CD4-positive, CD25-positive, alpha-beta regulatory T cell (primary cell): ENCODE data around the gene ANKIB1. TPM values are rescaled to one million over a fixed set of nuclear protein-coding genes. Genes with fewer than 3 reads are reported as not detected.

Experiments used
- ATAC-seq, 2 donors: fragments of 150-1000 bp; cut with Tn5 transposase; one replicate each; pipeline ENCODE4 v1.10.0; 2021; ENCODE audit warnings: low read depth in 2 of 2, moderate number of reproducible peaks in 2 of 2, moderate library complexity in 1 of 2
- DNase-seq, 3 donors: peaks; one replicate each; pipeline versions ENCODE4 v3.0.0 to v3.0.0-alpha.2; 2012 to 2022; ENCODE audit warnings: mixed read lengths in 1 of 3
- H3K27ac ChIP-seq: one replicate; pipeline ENCODE4 v1.7.0; 2013; ENCODE audit warnings: mild to moderate bottlenecking, low read length; ENCODE audit not compliant: insufficient read depth, poor library complexity, severe bottlenecking
- H3K27me3 ChIP-seq: one replicate; pipeline ENCODE4 v1.7.0; 2013; ENCODE audit warnings: low read length; ENCODE audit not compliant: control insufficient read depth, insufficient read depth
- H3K36me3 ChIP-seq: one replicate; pipeline ENCODE4 v1.7.0; 2013; ENCODE audit warnings: mild to moderate bottlenecking, low read length, moderate library complexity; ENCODE audit not compliant: control insufficient read depth, insufficient read depth
- H3K4me1 ChIP-seq: 2 replicates; pipeline ENCODE4 v1.7.0; 2013; ENCODE audit warnings: mild to moderate bottlenecking, low read length; ENCODE audit not compliant: insufficient read depth, control insufficient read depth, poor library complexity, severe bottlenecking
- H3K4me3 ChIP-seq: one replicate; pipeline ENCODE4 v1.7.0; 2013; ENCODE audit warnings: low read depth, mild to moderate bottlenecking, low read length, moderate library complexity
- H3K9me3 ChIP-seq, 2 experiments: 1 replicate in 1 of 2; 2 replicates in 1 of 2; pipeline ENCODE4 v1.7.0; 2013; ENCODE audit warnings: low read length in 2 of 2, mild to moderate bottlenecking in 1 of 2, moderate library complexity in 1 of 2; ENCODE audit not compliant: control insufficient read depth in 2 of 2
- H3K27ac Mint-ChIP-seq, 3 donors: one replicate each; pipeline ENCODE4 v1.8.0; 2020 to 2022; ENCODE audit warnings: mild to moderate bottlenecking in 3 of 3, mixed read lengths in 3 of 3, moderate library complexity in 2 of 3
- H3K27me3 Mint-ChIP-seq: one replicate; pipeline ENCODE4 v1.8.0; 2022; ENCODE audit warnings: mild to moderate bottlenecking, mixed read lengths
- H3K36me3 Mint-ChIP-seq: one replicate; pipeline ENCODE4 v1.8.0; 2020; ENCODE audit warnings: mixed read lengths
- H3K4me1 Mint-ChIP-seq, 4 donors: one replicate each; pipeline ENCODE4 v1.8.0; 2020 to 2022; ENCODE audit warnings: mixed read lengths in 4 of 4, mild to moderate bottlenecking in 1 of 4
- H3K4me3 Mint-ChIP-seq, 4 donors: one replicate each; pipeline ENCODE4 v1.8.0; 2020 to 2022; ENCODE audit warnings: mild to moderate bottlenecking in 4 of 4, mixed read lengths in 4 of 4, moderate library complexity in 3 of 4
- H3K9me3 Mint-ChIP-seq, 7 donors: one replicate each; pipeline ENCODE4 v1.8.0; 2020 to 2022; ENCODE audit warnings: mixed read lengths in 7 of 7, mild to moderate bottlenecking in 3 of 7, moderate library complexity in 2 of 7
- polyA plus RNA-seq, 4 donors: library from polyadenylated mRNA; unstranded; fragments of 300-500 nt; fragmentation: Illumina TruSeq; gene quantifications; one replicate each; pipeline ENCODE4 v1.2.3, GENCODE V29; 2021
- total RNA-seq: library from RNA; stranded (reverse); gene quantifications from one replicate; pipeline ENCODE4 v1.2.3, GENCODE V29; 2022

Gene ANKIB1
- total and polyA plus RNA-seq, 5 donors from 2014 or later = 6.5 to 74.1 (median 11.3) TPM

- Mint-ChIP-seq H3K27ac (no peak overlapping the region), H3K9me3 (peaks cover 0 to 5% (median 0%) of the 10 kb centered on the region in 7 donors), H3K4me1 (peaks cover 24 to 39% (median 28%) of the 10 kb centered on the region in 4 donors), H3K36me3 (peaks cover 21% of the 10 kb centered on the region), H3K27me3 (no peaks in the 10 kb centered on the region), H3K4me3 (no peak overlapping the region)
- Histone ChIP-seq H3K36me3 (peaks cover 3% of the 10 kb centered on the region), H3K4me1 (no peaks in the 10 kb centered on the region), H3K27ac (no peak overlapping the region), H3K4me3 (no peak overlapping the region), H3K9me3 (peaks cover 3 to 6% of the 10 kb centered on the region in 2 experiments), H3K27me3 (no peaks in the 10 kb centered on the region)
- ATAC-seq (no peak), DNase-seq (no peak)
These were observed 37.2 kb downstream of the ANKIB1 start for GRCh38 chr7:92282930-92283329.

GRCh38 chr7:92289321-92289720 lies 43.5 kb downstream of the ANKIB1 start:
- H3K9me3 Mint-ChIP-seq = no peaks in the 10 kb centered on the region
- H3K36me3 Mint-ChIP-seq = peaks cover 4% of the 10 kb centered on the region
- Histone ChIP-seq H3K36me3 (no peaks in the 10 kb centered on the region), H3K4me3 (no peak overlapping the region), H3K27me3 (no peaks in the 10 kb centered on the region), H3K9me3 (no peaks in the 10 kb centered on the region), H3K27ac (no peak overlapping the region), H3K4me1 (no peaks in the 10 kb centered on the region)
- DNase-seq (no peak), ATAC-seq (no peak)
- H3K27me3 Mint-ChIP-seq = no peaks in the 10 kb centered on the region
- peaks cover 33 to 59% (median 50%) of the 10 kb centered on the region in 4 donors for H3K4me1 Mint-ChIP-seq
- H3K27ac Mint-ChIP-seq = no peak overlapping the region
- no peak overlapping the region for H3K4me3 Mint-ChIP-seq

- no peaks in the 10 kb centered on the region for H3K9me3 ChIP-seq
- H3K27me3 ChIP-seq = no peaks in the 10 kb centered on the region
- H3K4me1 Mint-ChIP-seq = peaks cover 23 to 41% (median 35%) of the 10 kb centered on the region in 4 donors
- H3K36me3 ChIP-seq = peaks cover 13% of the 10 kb centered on the region
- H3K9me3 Mint-ChIP-seq = no peaks in the 10 kb centered on the region
- no peak overlapping the region for H3K27ac Mint-ChIP-seq
- H3K27ac ChIP-seq = no peak overlapping the region
- no peak overlapping the region for H3K4me3 Mint-ChIP-seq
- H3K36me3 Mint-ChIP-seq = peaks cover 13% of the 10 kb centered on the region
- no peaks in the 10 kb centered on the region for H3K27me3 Mint-ChIP-seq
- ATAC-seq (no peak), DNase-seq (no peak)
- no peak overlapping the region for H3K4me3 ChIP-seq
- H3K4me1 ChIP-seq = no peaks in the 10 kb centered on the region
These were observed 47.2 kb downstream of the ANKIB1 start for GRCh38 chr7:92292981-92293380.

GRCh38 chr7:92293896-92294590 lies 48.3 kb downstream of the ANKIB1 start:
- no peaks in the 10 kb centered on the region for H3K9me3 Mint-ChIP-seq
- H3K27me3 Mint-ChIP-seq = no peaks in the 10 kb centered on the region
- Histone ChIP-seq H3K27ac (no peak overlapping the region), H3K4me1 (no peaks in the 10 kb centered on the region), H3K27me3 (no peaks in the 10 kb centered on the region), H3K4me3 (no peak overlapping the region), H3K36me3 (peaks cover 19% of the 10 kb centered on the region), H3K9me3 (no peaks in the 10 kb centered on the region)
- H3K27ac Mint-ChIP-seq = peak overlapping the region in 2 of 3 donors; percentile 8 to 27
- peaks cover 23 to 32% (median 28%) of the 10 kb centered on the region in 4 donors for H3K4me1 Mint-ChIP-seq
- no peak for ATAC-seq
- no peak overlapping the region for H3K4me3 Mint-ChIP-seq
- peaks cover 17% of the 10 kb centered on the region for H3K36me3 Mint-ChIP-seq
- DNase-seq = no peak

- Mint-ChIP-seq H3K36me3 (peaks cover 20% of the 10 kb centered on the region), H3K4me1 (peaks cover 19 to 22% (median 20%) of the 10 kb centered on the region in 4 donors)
These were observed 49.6 kb downstream of the ANKIB1 start for GRCh38 chr7:92295391-92295790.

GRCh38 chr7:92296235-92296634 lies 50.5 kb downstream of the ANKIB1 start:
- H3K4me3 ChIP-seq = no peak overlapping the region
- H3K27ac Mint-ChIP-seq = peak overlapping the region in 2 of 3 donors; percentile 44 to 86
- H3K9me3 ChIP-seq = no peaks in the 10 kb centered on the region
- no peaks in the 10 kb centered on the region for H3K27me3 ChIP-seq
- ATAC-seq (no peak), DNase-seq (no peak)
- peaks cover 26% of the 10 kb centered on the region for H3K36me3 Mint-ChIP-seq
- peaks cover 15 to 22% (median 16%) of the 10 kb centered on the region in 4 donors for H3K4me1 Mint-ChIP-seq
- H3K4me3 Mint-ChIP-seq = no peak overlapping the region
- H3K27ac ChIP-seq = no peak overlapping the region
- no peaks in the 10 kb centered on the region for H3K9me3 Mint-ChIP-seq
- H3K36me3 ChIP-seq = peaks cover 20% of the 10 kb centered on the region
- H3K4me1 ChIP-seq = no peaks in the 10 kb centered on the region
- no peaks in the 10 kb centered on the region for H3K27me3 Mint-ChIP-seq

More at GRCh38 chr7:92295391-92295790, 49.6 kb downstream of the ANKIB1 start:
- H3K36me3 ChIP-seq = peaks cover 20% of the 10 kb centered on the region
- H3K27me3 Mint-ChIP-seq = no peaks in the 10 kb centered on the region
- H3K27me3 ChIP-seq = no peaks in the 10 kb centered on the region
- no peak for DNase-seq
- no peaks in the 10 kb centered on the region for H3K9me3 Mint-ChIP-seq
- no peak overlapping the region for H3K27ac ChIP-seq
- no peak overlapping the region for H3K4me3 ChIP-seq
- no peak overlapping the region for H3K4me3 Mint-ChIP-seq
- no peak overlapping the region for H3K27ac Mint-ChIP-seq
- H3K4me1 ChIP-seq = no peaks in the 10 kb centered on the region
- no peaks in the 10 kb centered on the region for H3K9me3 ChIP-seq
- ATAC-seq = no peak

GRCh38 chr7:92296880-92297445 lies 51.2 kb downstream of the ANKIB1 start:
- Mint-ChIP-seq H3K27ac (no peak overlapping the region), H3K4me1 (peaks cover 11 to 17% (median 14%) of the 10 kb centered on the region in 4 donors), H3K27me3 (no peaks in the 10 kb centered on the region), H3K36me3 (peaks cover 26% of the 10 kb centered on the region), H3K9me3 (no peaks in the 10 kb centered on the region), H3K4me3 (no peak overlapping the region)
- Histone ChIP-seq H3K4me3 (no peak overlapping the region), H3K27me3 (no peaks in the 10 kb centered on the region), H3K9me3 (no peaks in the 10 kb centered on the region), H3K36me3 (peaks cover 20% of the 10 kb centered on the region), H3K27ac (peak overlapping the region; percentile 3), H3K4me1 (no peaks in the 10 kb centered on the region)
- no peak for DNase-seq
- no peak for ATAC-seq

- Histone ChIP-seq H3K9me3 (no peaks in the 10 kb centered on the region), H3K27ac (no peak overlapping the region), H3K36me3 (peaks cover 20% of the 10 kb centered on the region), H3K4me3 (no peak overlapping the region), H3K27me3 (no peaks in the 10 kb centered on the region), H3K4me1 (no peaks in the 10 kb centered on the region)
- peaks cover 28% of the 10 kb centered on the region for H3K36me3 Mint-ChIP-seq
- no peaks in the 10 kb centered on the region for H3K9me3 Mint-ChIP-seq
- ATAC-seq (no peak), DNase-seq (no peak)
- H3K4me1 Mint-ChIP-seq = peaks cover 10 to 17% (median 13%) of the 10 kb centered on the region in 4 donors
- H3K27ac Mint-ChIP-seq = peak overlapping the region in 1 of 3 donors; percentile 21
- H3K4me3 Mint-ChIP-seq = no peak overlapping the region
- no peaks in the 10 kb centered on the region for H3K27me3 Mint-ChIP-seq
These were observed 52.0 kb downstream of the ANKIB1 start for GRCh38 chr7:92297736-92298135.
